H9 (cell line): ENCODE measurements around the gene TLR8. TPM values are rescaled to one million over a fixed set of nuclear protein-coding genes. Genes with fewer than 3 reads are reported as not detected.

Experiments
- DNase-seq: peaks from one replicate; pipeline ENCODE4 v3.0.0-alpha.2; 2017
- H2AFZ ChIP-seq: one replicate; pipeline ENCODE4 v1.6.1; 2013; ENCODE audit warnings: mild to moderate bottlenecking, low read length, control low read depth, moderate library complexity
- H2AK5ac ChIP-seq: 2 replicates; pipeline ENCODE4 v1.6.1; 2013; ENCODE audit warnings: low read length, control low read depth, mixed read lengths; ENCODE audit not compliant: insufficient read length
- H2BK120ac ChIP-seq: one replicate; pipeline ENCODE4 v1.6.1; 2013; ENCODE audit warnings: low read depth, mild to moderate bottlenecking, low read length, control low read depth, inconsistent platforms; ENCODE audit not compliant: poor library complexity, severe bottlenecking
- H2BK12ac ChIP-seq: 2 replicates; pipeline ENCODE4 v1.6.1; 2013; ENCODE audit warnings: low read length, control low read depth, mixed read lengths, low read depth; ENCODE audit not compliant: insufficient read length
- H2BK15ac ChIP-seq: 2 replicates; pipeline ENCODE4 v1.6.1; 2013; ENCODE audit warnings: low read depth, low read length, control low read depth
- H2BK20ac ChIP-seq: one replicate; pipeline ENCODE4 v1.6.1; 2013; ENCODE audit warnings: low read depth, mild to moderate bottlenecking, low read length, control low read depth, inconsistent platforms; ENCODE audit not compliant: poor library complexity, severe bottlenecking
- H2BK5ac ChIP-seq: 2 replicates; pipeline ENCODE4 v1.6.1; 2013; ENCODE audit warnings: low read length, control low read depth, mixed read lengths; ENCODE audit not compliant: insufficient read length
- H3K14ac ChIP-seq: 2 replicates; pipeline ENCODE4 v1.6.1; 2013; ENCODE audit warnings: low read length, control low read depth; ENCODE audit not compliant: insufficient read depth
- H3K18ac ChIP-seq: 2 replicates; pipeline ENCODE4 v1.6.1; 2013; ENCODE audit warnings: low read depth, mild to moderate bottlenecking, mixed read lengths, low read length, control low read depth; ENCODE audit not compliant: insufficient read length
- H3K23ac ChIP-seq: 2 replicates; pipeline ENCODE4 v1.6.1; 2013; ENCODE audit warnings: low read length, control low read depth, mixed read lengths, low read depth; ENCODE audit not compliant: insufficient read length
- H3K23me2 ChIP-seq: 2 replicates; pipeline ENCODE4 v1.6.1; 2013; ENCODE audit warnings: low read depth, mild to moderate bottlenecking, mixed read lengths, low read length, control low read depth; ENCODE audit not compliant: insufficient read length, poor library complexity, severe bottlenecking
- H3K27ac ChIP-seq: 2 replicates; pipeline ENCODE4 v1.5.1; 2013; ENCODE audit warnings: low read length, control low read depth, mixed read lengths, low read depth; ENCODE audit not compliant: insufficient read length
- H3K27me3 ChIP-seq: 2 replicates; pipeline ENCODE4 v1.6.1; 2013; ENCODE audit warnings: low read length, control low read depth, inconsistent platforms; ENCODE audit not compliant: insufficient read depth
- H3K4ac ChIP-seq: 2 replicates; pipeline ENCODE4 v1.6.1; 2013; ENCODE audit warnings: low read depth, mild to moderate bottlenecking, control low read depth, inconsistent platforms, low read length, moderate library complexity
- H3K4me1 ChIP-seq: 2 replicates; pipeline ENCODE4 v1.6.1; 2013; ENCODE audit warnings: low read length, control low read depth, inconsistent platforms; ENCODE audit not compliant: insufficient read depth
- H3K4me2 ChIP-seq: 2 replicates; pipeline ENCODE4 v1.6.1; 2013; ENCODE audit warnings: low read length, control low read depth, mixed read lengths; ENCODE audit not compliant: insufficient read length, insufficient read depth
- H3K56ac ChIP-seq: 2 replicates; pipeline ENCODE4 v1.6.1; 2013; ENCODE audit warnings: low read depth, mild to moderate bottlenecking, mixed read lengths, low read length, control low read depth; ENCODE audit not compliant: insufficient read length
- H3K79me1 ChIP-seq: 2 replicates; pipeline ENCODE4 v1.6.1; 2013; ENCODE audit warnings: low read depth, mild to moderate bottlenecking, moderate library complexity, low read length, control low read depth, inconsistent platforms; ENCODE audit not compliant: insufficient read depth, poor library complexity, severe bottlenecking
- H3K79me2 ChIP-seq: 2 replicates; pipeline ENCODE4 v1.6.1; 2013; ENCODE audit warnings: low read length, control low read depth, inconsistent platforms; ENCODE audit not compliant: insufficient read depth
- H3K9ac ChIP-seq: 2 replicates; pipeline ENCODE4 v1.6.1; 2013; ENCODE audit warnings: low read length, control low read depth, mixed read lengths; ENCODE audit not compliant: insufficient read length; ENCODE audit errors: extremely low read depth
- H3K9me3 ChIP-seq: one replicate; pipeline ENCODE4 v1.6.1; 2013; ENCODE audit warnings: low read depth, low read length, inconsistent platforms; ENCODE audit not compliant: control insufficient read depth
- H3T11ph ChIP-seq: one replicate; pipeline ENCODE4 v1.6.1; 2013; ENCODE audit warnings: mild to moderate bottlenecking, low read length, control low read depth, inconsistent platforms
- H4K20me1 ChIP-seq: one replicate; pipeline ENCODE4 v1.6.1; 2013; ENCODE audit not compliant: control insufficient read depth, insufficient read length, insufficient read depth
- H4K5ac ChIP-seq: 2 replicates; pipeline ENCODE4 v1.6.1; 2013; ENCODE audit warnings: low read depth, mild to moderate bottlenecking, mixed read lengths, low read length, control low read depth; ENCODE audit not compliant: insufficient read length
- H4K8ac ChIP-seq: replicated peaks from 2 replicates; pipeline ENCODE4 v1.6.1; 2013; ENCODE audit warnings: low read length, control low read depth, mixed read lengths, low read depth; ENCODE audit not compliant: insufficient read length
- H4K91ac ChIP-seq: 2 replicates; pipeline ENCODE4 v1.6.1; 2013; ENCODE audit warnings: low read depth, mild to moderate bottlenecking, moderate library complexity, mixed read lengths, low read length, control low read depth; ENCODE audit not compliant: insufficient read length
- H3K27ac Mint-ChIP-seq, 3 experiments: 2 replicates in 2 of 3; 3 replicates in 1 of 3; pipeline ENCODE4 v1.8.0; 2020 to 2021; ENCODE audit warnings: mixed read lengths in 3 of 3, mild to moderate bottlenecking in 1 of 3, moderate library complexity in 1 of 3
- H3K27me3 Mint-ChIP-seq: 2 replicates; pipeline ENCODE4 v1.8.0; 2021; ENCODE audit warnings: low read depth, mild to moderate bottlenecking, moderate library complexity, mixed read lengths
- H3K36me3 Mint-ChIP-seq, 3 experiments: 2 replicates in 2 of 3; 3 replicates in 1 of 3; pipeline ENCODE4 v1.8.0; 2020 to 2021; ENCODE audit warnings: low read depth in 3 of 3, mixed read lengths in 3 of 3; ENCODE audit not compliant: insufficient read depth in 1 of 3
- H3K4me1 Mint-ChIP-seq, 2 experiments: 2 replicates each; pipeline ENCODE4 v1.8.0; 2020; ENCODE audit warnings: mixed read lengths in 2 of 2
- H3K4me3 Mint-ChIP-seq, 2 experiments: 2 replicates in 1 of 2; 3 replicates in 1 of 2; pipeline ENCODE4 v1.8.0; 2020 to 2021; ENCODE audit warnings: mild to moderate bottlenecking in 2 of 2, mixed read lengths in 2 of 2, moderate library complexity in 1 of 2
- H3K9me3 Mint-ChIP-seq, 2 experiments: 2 replicates in 1 of 2; 3 replicates in 1 of 2; pipeline ENCODE4 v1.8.0; 2020; ENCODE audit warnings: mild to moderate bottlenecking in 2 of 2, mixed read lengths in 2 of 2, moderate library complexity in 1 of 2
- WGBS: extraction: QIAGEN DNeasy Blood & Tissue Kit; methylation state at CpG from one replicate; pipeline ENCODE4 v1.1.7; 2013; ENCODE audit warnings: missing lambda C conversion rate, low lambda C conversion rate, mixed read lengths; ENCODE audit not compliant: insufficient read length; ENCODE audit errors: extremely low coverage; 5-methylcytosine and 5-hydroxymethylcytosine counted together
- total RNA-seq: library from RNA; stranded (reverse); gene quantifications from 2 replicates; pipeline ENCODE4 v1.2.1, GENCODE V29; 2021
- TF ChIP-seq, protein P1 (sequence below): fragments of 200-600 bp; sonication (generic); conservative IDR thresholded peaks from 3 replicates; pipeline ENCODE4 v1.8.0; 2021; ENCODE audit warnings: antibody characterized with exemption, mild to moderate bottlenecking

TLR8 gene
- total RNA-seq, 1 experiment from 2014 or later, result not detected

- peaks cover 12 to 22% of the 10 kb centered on the region in 2 experiments for H3K4me1 Mint-ChIP-seq
- Histone ChIP-seq H2AFZ (no peak overlapping the region), H3K23ac (no peak overlapping the region)
These were observed 45.2 kb downstream of the TLR8 start for GRCh38 chrX:12951595-12951975.

More at GRCh38 chrX:12951595-12951975, 45.2 kb downstream of the TLR8 start:
- Mint-ChIP-seq H3K9me3 (peaks cover 65 to 69% of the 10 kb centered on the region in 2 experiments), H3K36me3 (peaks cover 0 to 3% (median 0%) of the 10 kb centered on the region in 3 experiments; a peak in 5 of 7 replicates), H3K4me3 (no peak overlapping the region), H3K27ac (no peak overlapping the region), H3K27me3 (peaks cover 1% of the 10 kb centered on the region)
- Histone ChIP-seq H3K4me1 (peaks cover 4% of the 10 kb centered on the region; the same call in 1 of the 2 replicates), H4K5ac (no peak overlapping the region), H2BK12ac (no peak overlapping the region), H4K8ac (no peak overlapping the region), H3K14ac (no peak overlapping the region), H3K4me2 (no peak overlapping the region), H3K79me2 (no peaks in the 10 kb centered on the region), H2BK5ac (no peak overlapping the region), H3K79me1 (no peaks in the 10 kb centered on the region), H2AK5ac (no peak overlapping the region), H3K4ac (no peak overlapping the region), H3K56ac (no peak overlapping the region), H3K9ac (no peak overlapping the region), H2BK120ac (no peak overlapping the region), H4K91ac (no peak overlapping the region), H2BK20ac (no peak overlapping the region), H3K27me3 (no peaks in the 10 kb centered on the region), H3K23me2 (no peaks in the 10 kb centered on the region), H3K9me3 (no peaks in the 10 kb centered on the region), H2BK15ac (no peak overlapping the region), H3T11ph (no peak overlapping the region), H4K20me1 (no peaks in the 10 kb centered on the region), H3K27ac (no peak overlapping the region), H3K18ac (no peak overlapping the region)
- TF ChIP-seq, protein P1, sequence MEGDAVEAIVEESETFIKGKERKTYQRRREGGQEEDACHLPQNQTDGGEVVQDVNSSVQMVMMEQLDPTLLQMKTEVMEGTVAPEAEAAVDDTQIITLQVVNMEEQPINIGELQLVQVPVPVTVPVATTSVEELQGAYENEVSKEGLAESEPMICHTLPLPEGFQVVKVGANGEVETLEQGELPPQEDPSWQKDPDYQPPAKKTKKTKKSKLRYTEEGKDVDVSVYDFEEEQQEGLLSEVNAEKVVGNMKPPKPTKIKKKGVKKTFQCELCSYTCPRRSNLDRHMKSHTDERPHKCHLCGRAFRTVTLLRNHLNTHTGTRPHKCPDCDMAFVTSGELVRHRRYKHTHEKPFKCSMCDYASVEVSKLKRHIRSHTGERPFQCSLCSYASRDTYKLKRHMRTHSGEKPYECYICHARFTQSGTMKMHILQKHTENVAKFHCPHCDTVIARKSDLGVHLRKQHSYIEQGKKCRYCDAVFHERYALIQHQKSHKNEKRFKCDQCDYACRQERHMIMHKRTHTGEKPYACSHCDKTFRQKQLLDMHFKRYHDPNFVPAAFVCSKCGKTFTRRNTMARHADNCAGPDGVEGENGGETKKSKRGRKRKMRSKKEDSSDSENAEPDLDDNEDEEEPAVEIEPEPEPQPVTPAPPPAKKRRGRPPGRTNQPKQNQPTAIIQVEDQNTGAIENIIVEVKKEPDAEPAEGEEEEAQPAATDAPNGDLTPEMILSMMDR, result no peak
- DNase-seq, result no peak
- no CpG with 5 or more reads among the region's 5 CpGs for WGBS
